Measurements from ENCODE around the gene KLC3.

KLC3 gene

DNA sequence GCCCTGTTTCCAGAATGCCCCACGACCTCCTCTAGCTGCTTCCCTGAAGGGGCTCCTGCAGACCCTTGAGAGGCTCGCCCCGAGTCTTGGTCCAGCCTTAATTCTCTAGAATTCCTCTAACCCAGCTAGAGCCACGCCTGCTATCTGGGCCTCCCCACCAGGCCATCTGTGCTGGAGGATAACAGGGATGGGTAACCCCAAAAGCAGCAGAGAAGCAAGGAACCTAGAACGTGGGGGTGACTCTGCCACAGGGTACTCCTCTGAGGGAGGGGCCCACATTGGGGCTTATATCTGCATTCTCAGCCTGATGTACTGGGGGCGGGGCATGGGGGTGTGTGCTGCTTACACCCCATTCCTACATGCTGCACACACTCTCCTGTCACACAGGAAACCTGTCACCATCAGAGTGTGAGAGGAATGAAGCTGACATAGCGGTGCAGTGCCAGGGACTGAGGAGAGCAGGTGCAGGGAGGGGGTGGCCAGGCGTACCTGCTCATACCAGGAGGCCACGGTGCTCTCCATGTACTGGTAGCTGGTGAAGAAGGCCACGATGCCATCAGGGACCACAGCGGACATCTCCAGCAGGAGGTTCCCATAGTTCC lies 13.8 kb downstream of the KLC3 start:
- no peaks in the 10 kb centered on the region for H3K27me3 ChIP-seq (replicated peaks; ENCODE audit: control insufficient read depth, insufficient read depth, low read length)
- H3K4me3 ChIP-seq (replicated peaks; ENCODE audit: low read depth, low read length), result no peak overlapping the region
- TF ChIP-seq, protein P1, sequence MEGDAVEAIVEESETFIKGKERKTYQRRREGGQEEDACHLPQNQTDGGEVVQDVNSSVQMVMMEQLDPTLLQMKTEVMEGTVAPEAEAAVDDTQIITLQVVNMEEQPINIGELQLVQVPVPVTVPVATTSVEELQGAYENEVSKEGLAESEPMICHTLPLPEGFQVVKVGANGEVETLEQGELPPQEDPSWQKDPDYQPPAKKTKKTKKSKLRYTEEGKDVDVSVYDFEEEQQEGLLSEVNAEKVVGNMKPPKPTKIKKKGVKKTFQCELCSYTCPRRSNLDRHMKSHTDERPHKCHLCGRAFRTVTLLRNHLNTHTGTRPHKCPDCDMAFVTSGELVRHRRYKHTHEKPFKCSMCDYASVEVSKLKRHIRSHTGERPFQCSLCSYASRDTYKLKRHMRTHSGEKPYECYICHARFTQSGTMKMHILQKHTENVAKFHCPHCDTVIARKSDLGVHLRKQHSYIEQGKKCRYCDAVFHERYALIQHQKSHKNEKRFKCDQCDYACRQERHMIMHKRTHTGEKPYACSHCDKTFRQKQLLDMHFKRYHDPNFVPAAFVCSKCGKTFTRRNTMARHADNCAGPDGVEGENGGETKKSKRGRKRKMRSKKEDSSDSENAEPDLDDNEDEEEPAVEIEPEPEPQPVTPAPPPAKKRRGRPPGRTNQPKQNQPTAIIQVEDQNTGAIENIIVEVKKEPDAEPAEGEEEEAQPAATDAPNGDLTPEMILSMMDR (IDR thresholded peaks at IDR 0.05; ENCODE audit: insufficient read depth, low read length, poor library complexity, severe bottlenecking), result no peak
- peaks cover 37% of the 10 kb centered on the region for H3K36me3 ChIP-seq (ENCODE audit: control insufficient read depth, insufficient read depth, low read length)
- DNase-seq (ENCODE audit: extremely low read depth, insufficient read length), result no peak

DNA sequence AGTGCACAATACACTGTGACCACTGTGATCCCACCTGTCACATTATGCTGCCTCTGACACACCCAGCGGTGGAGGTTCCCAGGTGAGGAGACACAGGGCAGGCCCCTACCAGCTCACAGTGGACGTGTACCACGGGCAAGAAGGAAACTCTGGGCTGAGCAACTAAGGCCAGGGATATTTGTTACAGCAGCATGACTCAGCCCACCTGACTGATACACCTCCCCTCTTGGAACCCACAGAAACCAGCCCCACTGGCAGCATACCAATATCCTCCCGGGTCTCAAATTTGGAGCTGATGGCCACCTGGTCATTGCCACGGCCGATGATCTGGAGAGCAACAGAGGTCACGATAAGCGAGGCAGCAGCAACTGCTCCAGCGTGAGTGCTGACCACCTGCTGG lies 14.9 kb downstream of the KLC3 start:
- DNase-seq (ENCODE audit: extremely low read depth, insufficient read length), result no peak
- peaks cover 34% of the 10 kb centered on the region for H3K36me3 ChIP-seq (ENCODE audit: control insufficient read depth, insufficient read depth, low read length)

DNA sequence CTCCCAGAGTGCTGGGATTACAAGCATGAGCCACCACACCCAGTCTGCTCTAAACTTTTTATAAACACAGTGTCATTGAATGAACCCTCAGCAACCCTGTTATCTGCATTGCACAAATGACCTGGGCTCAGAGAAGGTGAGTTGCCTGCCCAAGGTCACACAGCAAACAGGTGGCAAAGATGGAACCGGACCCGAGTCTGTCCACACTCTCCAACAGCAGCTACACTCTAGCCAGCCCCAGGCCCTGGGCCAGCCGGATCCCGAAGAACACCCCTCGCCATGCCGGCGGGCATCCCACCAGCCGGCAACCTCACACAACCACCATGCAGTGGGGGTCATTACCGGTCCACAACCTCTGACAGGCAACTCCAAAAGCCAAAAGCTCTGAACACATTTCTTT lies 15.4 kb downstream of the KLC3 start:
- Histone ChIP-seq H3K36me3 (ENCODE audit: control insufficient read depth, insufficient read depth, low read length) (peaks cover 34% of the 10 kb centered on the region), H3K4me3 (replicated peaks; ENCODE audit: low read depth, low read length) (no peak overlapping the region), H3K27me3 (replicated peaks; ENCODE audit: control insufficient read depth, insufficient read depth, low read length) (no peaks in the 10 kb centered on the region)
- TF ChIP-seq, protein P1 (IDR thresholded peaks at IDR 0.05; ENCODE audit: insufficient read depth, low read length, poor library complexity, severe bottlenecking), result no peak
- no peak for DNase-seq (ENCODE audit: extremely low read depth, insufficient read length)

More for the DNA sequence above, 14.9 kb downstream of the KLC3 start:
- Histone ChIP-seq H3K27me3 (replicated peaks; ENCODE audit: control insufficient read depth, insufficient read depth, low read length) (no peaks in the 10 kb centered on the region), H3K4me3 (replicated peaks; ENCODE audit: low read depth, low read length) (no peak overlapping the region)
- TF ChIP-seq, protein P1 (IDR thresholded peaks at IDR 0.05; ENCODE audit: insufficient read depth, low read length, poor library complexity, severe bottlenecking), result no peak

DNA sequence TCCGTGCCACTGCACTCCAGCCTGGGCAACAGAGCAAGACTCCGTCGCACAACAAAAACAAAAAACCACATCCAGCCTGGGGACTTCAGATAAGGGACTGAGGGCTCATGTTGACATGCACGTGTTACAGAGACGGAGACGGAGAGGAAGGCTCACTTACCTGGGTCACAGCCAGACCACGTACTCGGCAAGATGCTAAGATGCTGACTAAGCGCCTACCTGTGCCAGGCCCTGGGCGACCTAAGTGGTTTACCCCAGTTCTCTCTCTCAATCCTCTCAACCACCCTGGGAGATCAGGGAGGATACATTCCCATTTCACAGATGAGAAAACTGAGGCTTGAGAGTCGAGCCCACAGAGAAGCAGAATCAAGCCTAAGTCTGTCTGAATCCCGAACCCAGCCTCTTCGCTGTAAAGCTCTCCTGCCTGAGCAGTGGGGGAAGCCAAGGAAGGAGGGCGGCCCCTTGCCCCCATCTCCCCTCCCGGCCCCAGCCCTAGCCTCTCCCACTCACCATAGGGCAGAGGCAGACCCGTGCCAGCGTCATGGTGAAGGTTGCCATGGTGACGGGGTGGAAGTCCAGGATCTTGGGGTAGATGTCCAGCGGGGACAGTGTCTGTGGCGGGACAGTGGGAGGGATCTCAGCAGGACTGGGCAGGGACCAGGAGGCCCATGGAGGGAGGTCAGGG lies 16.4 kb downstream of the KLC3 start:
- TF ChIP-seq, protein P1 (IDR thresholded peaks at IDR 0.05; ENCODE audit: insufficient read depth, low read length, poor library complexity, severe bottlenecking), result no peak
- DNase-seq (ENCODE audit: extremely low read depth, insufficient read length), result no peak
- H3K36me3 ChIP-seq (ENCODE audit: control insufficient read depth, insufficient read depth, low read length), result peaks cover 34% of the 10 kb centered on the region

DNA sequence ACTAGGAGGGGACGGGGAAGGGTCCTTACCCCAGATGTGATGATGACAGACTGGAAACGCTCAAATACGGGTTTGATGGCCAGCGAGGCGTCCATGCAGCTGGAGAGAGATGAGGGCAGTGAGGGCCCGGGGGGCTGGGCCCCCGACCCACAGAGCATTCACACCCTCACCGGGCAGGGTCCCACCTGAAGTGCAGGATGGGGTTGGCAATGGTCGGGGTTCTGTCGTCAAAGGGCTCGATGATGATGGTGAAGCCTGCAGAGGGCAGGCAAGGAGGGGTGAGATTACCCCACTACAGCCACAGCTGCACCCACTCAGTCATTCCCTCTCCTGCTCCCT lies 16.9 kb downstream of the KLC3 start:
- Histone ChIP-seq H3K36me3 (ENCODE audit: control insufficient read depth, insufficient read depth, low read length) (peaks cover 35% of the 10 kb centered on the region), H3K4me3 (replicated peaks; ENCODE audit: low read depth, low read length) (no peak overlapping the region), H3K27me3 (replicated peaks; ENCODE audit: control insufficient read depth, insufficient read depth, low read length) (no peaks in the 10 kb centered on the region)
- DNase-seq (ENCODE audit: extremely low read depth, insufficient read length), result no peak
- TF ChIP-seq, protein P1 (IDR thresholded peaks at IDR 0.05; ENCODE audit: insufficient read depth, low read length, poor library complexity, severe bottlenecking), result no peak

More for the DNA sequence above, 16.4 kb downstream of the KLC3 start:
- H3K27me3 ChIP-seq (replicated peaks; ENCODE audit: control insufficient read depth, insufficient read depth, low read length), result no peaks in the 10 kb centered on the region
- H3K4me3 ChIP-seq (replicated peaks; ENCODE audit: low read depth, low read length), result no peak overlapping the region

Data from GM06990 (cell line).